Stomach (tissue), 4 donors: ENCODE measurements around the gene GTF2B.

Experiments used
- POLR2A ChIP-seq, 4 donors: fragments of 450-650 bp; IDR thresholded peaks; one replicate each; pipeline ENCODE4 v1.6.1; 2016; ENCODE audit warnings: antibody characterized with exemption in 4 of 4, control low read depth in 2 of 4, mild to moderate bottlenecking in 1 of 4, moderate library complexity in 1 of 4
- POLR2AphosphoS5 ChIP-seq, 3 donors: sonication (generic); formaldehyde crosslinking; IDR thresholded peaks; one replicate each; pipeline ENCODE4 v1.6.1; 2016; ENCODE audit warnings: antibody characterized with exemption in 3 of 3
- TF ChIP-seq, protein P1 (sequence below), 7 experiments: fragments of 450-650 bp in 4 of 7; fragments of 200-600 bp in 3 of 7; sonication (generic) in 3 of 7; IDR thresholded peaks; one replicate each; pipeline ENCODE4 v1.5.1; 2016 to 2019; ENCODE audit warnings: antibody characterized with exemption in 7 of 7, control low read depth in 2 of 7, mild to moderate bottlenecking in 1 of 7

DNA sequence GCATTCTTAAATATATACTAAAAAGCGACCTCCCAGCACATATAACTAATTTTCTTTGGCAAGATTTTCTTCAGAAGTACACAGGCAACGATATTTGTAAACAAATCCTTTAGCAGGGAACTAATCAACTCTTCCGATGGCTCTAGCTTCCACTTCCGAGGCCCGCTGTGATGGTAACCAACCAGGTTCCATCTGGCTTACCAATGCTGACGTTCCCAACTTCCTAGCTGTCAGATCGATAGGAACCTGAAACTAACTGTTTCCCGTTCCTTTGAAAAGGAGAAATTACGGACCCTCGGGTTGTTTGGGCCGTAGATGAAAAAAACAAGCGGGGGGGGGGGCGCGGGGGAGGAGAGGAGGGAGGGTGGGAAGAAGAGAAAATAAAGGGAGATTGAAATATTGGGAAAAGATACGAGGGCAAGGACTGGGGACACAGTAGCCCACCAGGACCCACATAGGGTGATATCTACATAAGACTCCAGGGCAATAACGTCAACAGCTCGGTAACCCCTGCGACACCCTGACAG, 513 bp downstream of the GTF2B start:
- TF ChIP-seq POLR2A (IDR thresholded peaks at IDR 0.05) (no peak), POLR2AphosphoS5 (IDR thresholded peaks at IDR 0.05) (no peak)
- TF ChIP-seq, protein P1, sequence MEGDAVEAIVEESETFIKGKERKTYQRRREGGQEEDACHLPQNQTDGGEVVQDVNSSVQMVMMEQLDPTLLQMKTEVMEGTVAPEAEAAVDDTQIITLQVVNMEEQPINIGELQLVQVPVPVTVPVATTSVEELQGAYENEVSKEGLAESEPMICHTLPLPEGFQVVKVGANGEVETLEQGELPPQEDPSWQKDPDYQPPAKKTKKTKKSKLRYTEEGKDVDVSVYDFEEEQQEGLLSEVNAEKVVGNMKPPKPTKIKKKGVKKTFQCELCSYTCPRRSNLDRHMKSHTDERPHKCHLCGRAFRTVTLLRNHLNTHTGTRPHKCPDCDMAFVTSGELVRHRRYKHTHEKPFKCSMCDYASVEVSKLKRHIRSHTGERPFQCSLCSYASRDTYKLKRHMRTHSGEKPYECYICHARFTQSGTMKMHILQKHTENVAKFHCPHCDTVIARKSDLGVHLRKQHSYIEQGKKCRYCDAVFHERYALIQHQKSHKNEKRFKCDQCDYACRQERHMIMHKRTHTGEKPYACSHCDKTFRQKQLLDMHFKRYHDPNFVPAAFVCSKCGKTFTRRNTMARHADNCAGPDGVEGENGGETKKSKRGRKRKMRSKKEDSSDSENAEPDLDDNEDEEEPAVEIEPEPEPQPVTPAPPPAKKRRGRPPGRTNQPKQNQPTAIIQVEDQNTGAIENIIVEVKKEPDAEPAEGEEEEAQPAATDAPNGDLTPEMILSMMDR (IDR thresholded peaks at IDR 0.05): no peak
